Neural cell (in vitro differentiated cells): ENCODE results near the gene LSM14B. TPM values are rescaled to one million over a fixed set of nuclear protein-coding genes. Genes with fewer than 3 reads are reported as not detected.

Experiments
- H2AFZ ChIP-seq: fragments of 200-600, 300-800 bp; sonication (generic), shearing (Covaris generic); 2 replicates; pipeline ENCODE4 v1.6.0; 2014; ENCODE audit warnings: low read depth, mild to moderate bottlenecking, antibody characterized with exemption, low read length, moderate library complexity
- H3F3A ChIP-seq: fragments of 200-600 bp; shearing (Covaris generic); 2 replicates; pipeline ENCODE4 v1.6.1; 2016; ENCODE audit warnings: mild to moderate bottlenecking, moderate library complexity, mixed read lengths, antibody characterized with exemption, low read length; ENCODE audit not compliant: insufficient read depth, poor library complexity, severe bottlenecking
- H3K27ac ChIP-seq: fragments of 200-600, 300-800 bp; sonication (generic), shearing (Covaris generic); 2 replicates; pipeline ENCODE4 v1.5.1; 2014; ENCODE audit warnings: mild to moderate bottlenecking, low read length, moderate library complexity
- H3K27me3 ChIP-seq: fragments of 300-800, 200-600 bp; sonication (generic), shearing (Covaris generic); 2 replicates; pipeline ENCODE4 v1.6.0; 2014; ENCODE audit warnings: mild to moderate bottlenecking, low read depth, low read length, moderate library complexity; ENCODE audit not compliant: insufficient read depth
- H3K36me3 ChIP-seq: fragments of 300-800, 200-600 bp; sonication (generic), shearing (Covaris generic); 2 replicates; pipeline ENCODE4 v1.5.1; 2014; ENCODE audit warnings: mild to moderate bottlenecking, antibody characterized with exemption, low read length, moderate library complexity; ENCODE audit not compliant: insufficient read depth
- H3K4me2 ChIP-seq: fragments of 300-800, 200-600 bp; sonication (generic), shearing (Covaris generic); 2 replicates; pipeline ENCODE4 v1.6.0; 2014; ENCODE audit warnings: mild to moderate bottlenecking, low read length
- H3K4me3 ChIP-seq: fragments of 300-800, 200-600 bp; sonication (generic), shearing (Covaris generic); 2 replicates; pipeline ENCODE4 v1.5.1; 2014; ENCODE audit warnings: mild to moderate bottlenecking, low read length, moderate library complexity
- H3K79me2 ChIP-seq: fragments of 200-600 bp; shearing (Covaris generic); replicated peaks from 2 replicates; pipeline ENCODE4 v1.6.0; 2014; ENCODE audit warnings: mild to moderate bottlenecking, low read length, moderate library complexity; ENCODE audit not compliant: insufficient read depth
- H3K9ac ChIP-seq: fragments of 300-800, 200-600 bp; sonication (generic), shearing (Covaris generic); 2 replicates; pipeline ENCODE4 v1.6.1; 2016; ENCODE audit warnings: mild to moderate bottlenecking, low read length, mixed read lengths
- H3K9me2 ChIP-seq: fragments of 200-600 bp; shearing (Covaris generic); 2 replicates; pipeline ENCODE4 v1.6.1; 2016; ENCODE audit warnings: mild to moderate bottlenecking, low read length, mixed read lengths; ENCODE audit not compliant: insufficient read depth
- H3K9me3 ChIP-seq: fragments of 200-600, 300-800 bp; sonication (generic), shearing (Covaris generic); 2 replicates; pipeline ENCODE4 v1.6.1; 2016; ENCODE audit warnings: mild to moderate bottlenecking, mixed run types, low read length, moderate library complexity, mixed read lengths
- H4K20me1 ChIP-seq: fragments of 200-600 bp; shearing (Covaris generic); 2 replicates; pipeline ENCODE4 v1.6.1; 2016; ENCODE audit warnings: mild to moderate bottlenecking, mixed run types; ENCODE audit not compliant: insufficient read depth
- EP300 ChIP-seq: fragments of 450-650 bp; conservative IDR thresholded peaks from 2 replicates; pipeline ENCODE4 v1.6.1; 2014; ENCODE audit warnings: antibody characterized with exemption, mild to moderate bottlenecking, moderate library complexity; ENCODE audit not compliant: poor library complexity, severe bottlenecking
- EZH2 ChIP-seq: fragments of 200-600, 300-800 bp; shearing (Covaris generic), sonication (generic); IDR thresholded peaks from 2 replicates; pipeline ENCODE4 v1.6.1; 2014; ENCODE audit warnings: antibody characterized with exemption, low read length, borderline replicate concordance, mild to moderate bottlenecking; ENCODE audit not compliant: insufficient read depth, poor library complexity, severe bottlenecking
- MXI1 ChIP-seq: fragments of 450-650 bp; conservative IDR thresholded peaks from 2 replicates; pipeline ENCODE4 v1.6.1; 2014; ENCODE audit warnings: antibody characterized with exemption, mild to moderate bottlenecking; ENCODE audit not compliant: poor library complexity, severe bottlenecking
- POLR2AphosphoS5 ChIP-seq: IDR thresholded peaks from 2 replicates; pipeline ENCODE4 v1.6.1; 2012
- RAD21 ChIP-seq: fragments of 450-650 bp; conservative IDR thresholded peaks from 2 replicates; pipeline ENCODE4 v1.6.1; 2014; ENCODE audit warnings: antibody characterized with exemption, mild to moderate bottlenecking, moderate library complexity
- REST ChIP-seq: IDR thresholded peaks from 2 replicates; pipeline ENCODE4 v1.6.1; 2012; ENCODE audit warnings: borderline replicate concordance
- SMC3 ChIP-seq: fragments of 450-650 bp; conservative IDR thresholded peaks from 2 replicates; pipeline ENCODE4 v1.6.1; 2014; ENCODE audit warnings: antibody characterized with exemption, mild to moderate bottlenecking, moderate library complexity; ENCODE audit not compliant: poor library complexity
- TAF1 ChIP-seq: IDR thresholded peaks from 2 replicates; pipeline ENCODE4 v1.6.1; 2012; ENCODE audit warnings: low read depth
- polyA plus RNA-seq: library from polyadenylated mRNA; depleted of rRNA; stranded (reverse); fragments of >200 nt; gene quantifications from 2 replicates; pipeline ENCODE4 v1.2.3, GENCODE V29; 2014
- TF ChIP-seq, protein P1 (sequence below): fragments of 450-650 bp; IDR thresholded peaks from 2 replicates; pipeline ENCODE4 v1.5.1; 2014; ENCODE audit warnings: antibody characterized with exemption, mild to moderate bottlenecking, moderate library complexity; ENCODE audit not compliant: poor library complexity, severe bottlenecking

The LSM14B gene
- polyA plus RNA-seq, 1 donor from 2014 or later, result 213 TPM

DNA sequence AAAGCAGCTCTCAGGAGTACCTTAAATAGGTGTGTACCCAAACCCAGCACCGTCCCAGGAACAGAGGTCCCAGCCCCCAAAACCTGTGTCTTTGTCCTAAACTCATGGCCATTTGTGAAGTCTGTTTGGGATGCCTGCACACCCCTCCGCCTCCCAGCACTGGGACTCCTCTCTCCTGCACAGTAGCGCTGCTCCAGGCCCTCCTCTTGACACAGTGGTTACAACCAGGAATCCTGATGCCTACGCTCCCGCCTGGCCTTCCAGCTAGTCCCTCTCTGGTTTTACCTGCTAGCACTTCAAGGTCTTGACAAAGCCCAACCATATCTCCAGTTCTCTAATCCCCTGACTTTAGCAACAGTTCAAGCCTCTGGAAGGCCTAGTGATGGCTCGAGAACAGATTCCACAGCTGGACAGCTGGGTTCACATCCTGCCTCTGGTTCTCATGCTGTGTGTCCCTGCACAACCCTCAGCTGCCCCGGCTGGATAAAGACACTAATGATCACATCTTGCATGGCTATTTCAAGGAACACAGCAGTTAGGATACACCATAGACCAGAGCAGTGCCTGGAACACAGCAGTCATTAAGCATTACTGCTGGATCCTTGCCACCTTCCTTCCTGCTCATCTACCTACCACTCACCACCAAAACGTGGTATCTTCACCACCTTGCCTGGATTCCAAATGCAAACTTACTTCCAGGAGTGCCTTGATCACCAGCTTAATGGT is 15.4 kb downstream of the LSM14B start:
- H3K27me3 ChIP-seq, result no peaks in the 10 kb centered on the region
- H4K20me1 ChIP-seq, result peaks cover 40% of the 10 kb centered on the region
- H3K9ac ChIP-seq, result no peak overlapping the region
- H3K4me2 ChIP-seq, result no peak overlapping the region
- no peak overlapping the region for H2AFZ ChIP-seq
- TF ChIP-seq POLR2AphosphoS5, result no peak
- no peak for TF ChIP-seq REST
- no peak for TF ChIP-seq MXI1
- no peak for TF ChIP-seq EZH2
- no peak for TF ChIP-seq RAD21
- no peak for TF ChIP-seq EP300
- no peak for TF ChIP-seq SMC3
- TF ChIP-seq, protein P1, sequence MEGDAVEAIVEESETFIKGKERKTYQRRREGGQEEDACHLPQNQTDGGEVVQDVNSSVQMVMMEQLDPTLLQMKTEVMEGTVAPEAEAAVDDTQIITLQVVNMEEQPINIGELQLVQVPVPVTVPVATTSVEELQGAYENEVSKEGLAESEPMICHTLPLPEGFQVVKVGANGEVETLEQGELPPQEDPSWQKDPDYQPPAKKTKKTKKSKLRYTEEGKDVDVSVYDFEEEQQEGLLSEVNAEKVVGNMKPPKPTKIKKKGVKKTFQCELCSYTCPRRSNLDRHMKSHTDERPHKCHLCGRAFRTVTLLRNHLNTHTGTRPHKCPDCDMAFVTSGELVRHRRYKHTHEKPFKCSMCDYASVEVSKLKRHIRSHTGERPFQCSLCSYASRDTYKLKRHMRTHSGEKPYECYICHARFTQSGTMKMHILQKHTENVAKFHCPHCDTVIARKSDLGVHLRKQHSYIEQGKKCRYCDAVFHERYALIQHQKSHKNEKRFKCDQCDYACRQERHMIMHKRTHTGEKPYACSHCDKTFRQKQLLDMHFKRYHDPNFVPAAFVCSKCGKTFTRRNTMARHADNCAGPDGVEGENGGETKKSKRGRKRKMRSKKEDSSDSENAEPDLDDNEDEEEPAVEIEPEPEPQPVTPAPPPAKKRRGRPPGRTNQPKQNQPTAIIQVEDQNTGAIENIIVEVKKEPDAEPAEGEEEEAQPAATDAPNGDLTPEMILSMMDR, result no peak
- TF ChIP-seq TAF1, result no peak
- H3K79me2 ChIP-seq, result peaks cover 39% of the 10 kb centered on the region
- H3K36me3 ChIP-seq, result peaks cover 10% of the 10 kb centered on the region
- no peaks in the 10 kb centered on the region for H3K9me2 ChIP-seq
- no peak overlapping the region for H3K27ac ChIP-seq
- H3F3A ChIP-seq, result peaks cover 7% of the 10 kb centered on the region
- no peaks in the 10 kb centered on the region for H3K9me3 ChIP-seq
- H3K4me3 ChIP-seq, result no peak overlapping the region

DNA sequence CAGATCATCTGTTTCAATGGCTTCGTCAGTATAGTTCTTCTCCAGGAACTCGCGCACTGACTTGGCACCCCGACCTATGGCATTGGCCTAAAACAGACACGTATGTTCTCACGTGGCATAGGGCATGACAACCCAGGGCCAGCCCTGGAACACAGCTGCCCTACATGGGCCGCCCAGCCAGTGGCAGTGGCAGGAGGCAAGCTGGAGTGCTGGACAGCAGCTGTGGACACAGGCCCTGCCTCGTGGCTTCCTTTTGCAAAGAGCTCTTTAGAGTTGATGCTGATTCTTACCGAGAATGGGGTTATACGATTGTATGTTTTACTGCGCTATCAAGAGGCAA is 15.9 kb downstream of the LSM14B start:
- no peak overlapping the region for H3K4me2 ChIP-seq
- peaks cover 10% of the 10 kb centered on the region for H3K36me3 ChIP-seq
- H3F3A ChIP-seq, result peaks cover 7% of the 10 kb centered on the region
- TF ChIP-seq REST (no peak), EP300 (no peak), RAD21 (no peak), POLR2AphosphoS5 (no peak), EZH2 (no peak), MXI1 (no peak)
- H2AFZ ChIP-seq, result no peak overlapping the region
- peaks cover 37% of the 10 kb centered on the region for H4K20me1 ChIP-seq
- H3K79me2 ChIP-seq, result peaks cover 39% of the 10 kb centered on the region
- no peak overlapping the region for H3K9ac ChIP-seq
- H3K27me3 ChIP-seq, result no peaks in the 10 kb centered on the region
- H3K9me2 ChIP-seq, result no peaks in the 10 kb centered on the region
- no peak overlapping the region for H3K4me3 ChIP-seq
- no peaks in the 10 kb centered on the region for H3K9me3 ChIP-seq
- H3K27ac ChIP-seq, result no peak overlapping the region
